ENCODE data around the gene RGL1. TPM values are rescaled to one million over a fixed set of nuclear protein-coding genes. Genes with fewer than 3 reads are reported as not detected.

RGL1 gene
- polyA plus RNA-seq, 1 donor = 45.2 TPM

- Histone ChIP-seq H3K9me3 (ENCODE audit: control insufficient read depth, low read depth, low read length) (no peaks in the 10 kb centered on the region), H3K36me3 (ENCODE audit: control insufficient read depth, insufficient read depth, low read length) (peaks cover 58% of the 10 kb centered on the region), H3K4me3 (ENCODE audit: low read length) (no peak overlapping the region), H3K4me1 (ENCODE audit: control insufficient read depth, insufficient read depth, low read length) (peaks cover 2% of the 10 kb centered on the region), H3K27me3 (ENCODE audit: control insufficient read depth, insufficient read depth, low read length) (no peaks in the 10 kb centered on the region), H3K27ac (ENCODE audit: low read length) (no peak overlapping the region)
- no peak for DNase-seq
- 100% methylated on average over 1 of the region's 2 CpGs for WGBS (ENCODE audit: insufficient coverage, low lambda C conversion rate)
Measured at GRCh38 chr1:183898610-183899009, 93.7 kb downstream of the RGL1 start.

DNA sequence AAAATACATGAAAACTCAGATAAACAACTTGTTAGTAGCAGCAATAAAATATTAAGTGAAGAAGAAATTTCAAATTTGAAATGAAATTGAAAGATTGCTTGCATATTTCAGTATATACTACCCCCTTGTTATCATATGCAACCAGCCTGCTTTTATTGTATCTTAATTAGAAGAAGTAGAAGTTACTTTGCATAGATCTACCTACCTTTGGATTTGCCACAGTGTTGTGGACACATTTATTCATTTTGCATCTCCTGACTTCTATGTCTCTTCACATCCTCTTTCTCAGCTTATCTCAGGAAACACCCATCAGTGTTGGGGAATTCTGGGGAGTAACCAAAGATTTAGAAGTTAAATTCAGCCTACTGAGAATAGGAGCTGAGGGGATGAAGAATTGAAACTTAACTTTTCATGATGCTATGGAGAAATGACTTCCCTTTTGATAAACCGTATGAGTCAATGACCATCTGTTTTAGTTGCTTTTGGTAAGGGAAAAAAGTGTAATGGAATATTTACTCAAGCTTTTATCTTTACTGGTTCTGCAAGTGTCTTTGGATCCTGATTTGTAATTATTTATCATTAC lies 96.9 kb downstream of the RGL1 start:
- Histone ChIP-seq H3K9me3 (ENCODE audit: control insufficient read depth, low read depth, low read length) (no peaks in the 10 kb centered on the region), H3K4me1 (ENCODE audit: control insufficient read depth, insufficient read depth, low read length) (no peaks in the 10 kb centered on the region), H3K27ac (ENCODE audit: low read length) (no peak overlapping the region), H3K27me3 (ENCODE audit: control insufficient read depth, insufficient read depth, low read length) (no peaks in the 10 kb centered on the region), H3K4me3 (ENCODE audit: low read length) (no peak overlapping the region), H3K36me3 (ENCODE audit: control insufficient read depth, insufficient read depth, low read length) (peaks cover 55% of the 10 kb centered on the region)
- DNase-seq = no peak
- WGBS (ENCODE audit: insufficient coverage, low lambda C conversion rate) = 89% methylated on average over 1 of the region's 1 CpG

- no peak overlapping the region for H3K27ac ChIP-seq (ENCODE audit: low read length)
- DNase-seq = no peak
- no peak overlapping the region for H3K4me3 ChIP-seq (ENCODE audit: low read length)
- H3K36me3 ChIP-seq (ENCODE audit: control insufficient read depth, insufficient read depth, low read length) = peaks cover 55% of the 10 kb centered on the region
- 80% methylated on average over 1 of the region's 5 CpGs for WGBS (ENCODE audit: insufficient coverage, low lambda C conversion rate)
- no peaks in the 10 kb centered on the region for H3K4me1 ChIP-seq (ENCODE audit: control insufficient read depth, insufficient read depth, low read length)
- H3K27me3 ChIP-seq (ENCODE audit: control insufficient read depth, insufficient read depth, low read length) = no peaks in the 10 kb centered on the region
- H3K9me3 ChIP-seq (ENCODE audit: control insufficient read depth, low read depth, low read length) = no peaks in the 10 kb centered on the region
Measured at GRCh38 chr1:183903101-183903500, 98.2 kb downstream of the RGL1 start.

DNA sequence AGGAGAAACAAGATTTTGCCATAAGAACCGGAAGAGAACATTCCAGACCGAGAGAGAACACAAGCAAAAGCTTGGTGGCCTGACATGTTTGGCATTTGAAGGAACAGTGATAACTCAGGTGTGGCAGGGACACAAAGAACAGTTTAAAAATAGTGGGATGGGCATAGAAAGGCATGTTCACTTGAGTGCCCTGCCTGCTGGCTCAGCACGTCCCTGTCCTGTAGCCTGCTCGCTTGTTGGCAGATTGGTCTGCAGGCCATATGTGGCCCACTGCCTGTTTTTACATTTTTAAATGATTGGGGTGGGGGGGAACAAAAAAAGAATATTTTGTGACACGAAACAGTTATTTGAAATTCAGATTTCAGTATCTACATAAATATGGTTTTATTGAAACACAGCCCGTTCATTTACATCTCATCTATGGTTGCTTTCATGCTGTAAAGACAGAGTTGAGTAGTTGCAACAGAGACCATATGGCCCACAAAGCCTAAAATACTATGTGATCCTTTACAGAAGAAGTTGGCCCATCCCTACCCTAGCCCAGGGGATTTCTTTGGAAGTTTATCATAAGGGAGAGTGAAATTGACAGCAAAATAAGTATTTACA lies 100.7 kb downstream of the RGL1 start:
- no peak overlapping the region for H3K4me3 ChIP-seq (ENCODE audit: low read length)
- no peak overlapping the region for H3K27ac ChIP-seq (ENCODE audit: low read length)
- H3K27me3 ChIP-seq (ENCODE audit: control insufficient read depth, insufficient read depth, low read length) = no peaks in the 10 kb centered on the region
- WGBS (ENCODE audit: insufficient coverage, low lambda C conversion rate) = 100% methylated on average over 4 of the region's 6 CpGs
- H3K9me3 ChIP-seq (ENCODE audit: control insufficient read depth, low read depth, low read length) = no peaks in the 10 kb centered on the region
- H3K4me1 ChIP-seq (ENCODE audit: control insufficient read depth, insufficient read depth, low read length) = no peaks in the 10 kb centered on the region
- H3K36me3 ChIP-seq (ENCODE audit: control insufficient read depth, insufficient read depth, low read length) = peaks cover 63% of the 10 kb centered on the region
- no peak for DNase-seq

DNA sequence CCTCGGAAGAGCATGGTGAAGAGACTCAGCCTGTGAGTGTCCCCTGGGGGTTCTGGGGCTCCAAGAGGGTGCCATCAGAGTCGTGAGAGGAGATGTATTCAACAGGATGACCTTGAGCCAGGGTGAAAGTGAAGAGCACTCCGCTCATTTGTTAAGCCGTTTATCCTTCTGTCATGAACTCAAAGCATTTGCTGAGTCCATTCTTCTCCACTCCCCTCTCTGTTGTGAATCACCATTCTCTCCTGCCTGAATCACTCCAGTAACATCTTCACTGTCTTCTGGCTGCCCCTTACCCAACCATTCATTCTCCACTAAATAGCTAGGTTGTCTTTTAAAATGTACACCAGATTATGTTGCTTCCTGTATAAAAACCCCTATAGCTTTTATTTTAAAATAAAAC lies 102.2 kb downstream of the RGL1 start:
- Histone ChIP-seq H3K27me3 (ENCODE audit: control insufficient read depth, insufficient read depth, low read length) (no peaks in the 10 kb centered on the region), H3K4me1 (ENCODE audit: control insufficient read depth, insufficient read depth, low read length) (no peaks in the 10 kb centered on the region), H3K36me3 (ENCODE audit: control insufficient read depth, insufficient read depth, low read length) (peaks cover 74% of the 10 kb centered on the region), H3K4me3 (ENCODE audit: low read length) (no peak overlapping the region), H3K9me3 (ENCODE audit: control insufficient read depth, low read depth, low read length) (no peaks in the 10 kb centered on the region), H3K27ac (ENCODE audit: low read length) (no peak overlapping the region)
- 100% methylated on average over 2 of the region's 4 CpGs for WGBS (ENCODE audit: insufficient coverage, low lambda C conversion rate)
- no peak for DNase-seq

DNA sequence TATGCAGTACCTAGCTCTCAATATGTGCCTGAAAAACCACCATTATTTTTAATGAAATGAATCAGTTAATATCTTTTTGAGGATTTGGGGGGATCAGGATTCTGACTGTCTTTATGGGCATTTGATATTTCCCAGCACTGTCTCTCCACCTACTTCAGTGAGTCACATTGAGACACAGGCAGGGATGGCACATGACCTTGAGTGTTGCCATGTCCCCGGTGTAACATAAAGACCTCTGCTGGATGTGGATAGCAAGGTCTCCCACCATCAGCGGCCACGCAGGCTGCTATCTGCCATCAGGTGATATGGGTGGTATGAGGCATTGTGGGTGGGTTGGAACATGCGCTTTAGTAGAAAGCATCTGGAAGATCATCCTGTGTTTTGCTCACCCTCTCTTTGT lies 103.2 kb downstream of the RGL1 start:
- peaks cover 80% of the 10 kb centered on the region for H3K36me3 ChIP-seq (ENCODE audit: control insufficient read depth, insufficient read depth, low read length)

DNA sequence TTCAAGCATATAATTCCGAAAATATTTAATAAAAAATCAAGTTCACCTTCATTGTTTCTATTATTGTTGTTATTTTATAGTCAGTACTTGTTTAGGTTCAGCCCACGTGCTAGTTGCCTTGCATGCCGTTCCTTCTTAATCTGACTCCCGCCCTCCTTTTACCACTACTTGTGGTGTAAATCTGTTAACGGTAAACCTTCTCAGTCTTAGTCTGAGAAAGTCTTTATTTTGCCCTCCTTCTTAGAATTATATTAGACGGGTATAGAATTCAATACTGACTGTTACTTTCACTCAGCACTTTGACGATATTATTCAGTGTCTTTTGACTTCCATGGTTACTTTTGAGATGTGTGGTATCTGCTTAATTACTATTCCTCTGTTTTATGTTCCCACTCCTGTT lies 104.8 kb downstream of the RGL1 start:
- H3K27me3 ChIP-seq (ENCODE audit: control insufficient read depth, insufficient read depth, low read length) = no peaks in the 10 kb centered on the region
- H3K27ac ChIP-seq (ENCODE audit: low read length) = no peak overlapping the region
- H3K4me3 ChIP-seq (ENCODE audit: low read length) = no peak overlapping the region
- DNase-seq = no peak
- no peaks in the 10 kb centered on the region for H3K4me1 ChIP-seq (ENCODE audit: control insufficient read depth, insufficient read depth, low read length)
- no peaks in the 10 kb centered on the region for H3K9me3 ChIP-seq (ENCODE audit: control insufficient read depth, low read depth, low read length)
- H3K36me3 ChIP-seq (ENCODE audit: control insufficient read depth, insufficient read depth, low read length) = peaks cover 90% of the 10 kb centered on the region
- 95% methylated on average over 5 of the region's 7 CpGs for WGBS (ENCODE audit: insufficient coverage, low lambda C conversion rate)

More for the DNA sequence above, 103.2 kb downstream of the RGL1 start:
- no peaks in the 10 kb centered on the region for H3K27me3 ChIP-seq (ENCODE audit: control insufficient read depth, insufficient read depth, low read length)
- no peak for DNase-seq
- H3K27ac ChIP-seq (ENCODE audit: low read length) = no peak overlapping the region
- no peaks in the 10 kb centered on the region for H3K4me1 ChIP-seq (ENCODE audit: control insufficient read depth, insufficient read depth, low read length)
- H3K4me3 ChIP-seq (ENCODE audit: low read length) = no peak overlapping the region
- H3K9me3 ChIP-seq (ENCODE audit: control insufficient read depth, low read depth, low read length) = no peaks in the 10 kb centered on the region
- WGBS (ENCODE audit: insufficient coverage, low lambda C conversion rate) = no CpG with 5 or more reads among the region's 4 CpGs

- no peak for DNase-seq
- Histone ChIP-seq H3K4me3 (ENCODE audit: low read length) (no peak overlapping the region), H3K36me3 (ENCODE audit: control insufficient read depth, insufficient read depth, low read length) (peaks cover 80% of the 10 kb centered on the region), H3K27ac (ENCODE audit: low read length) (no peak overlapping the region), H3K9me3 (ENCODE audit: control insufficient read depth, low read depth, low read length) (no peaks in the 10 kb centered on the region), H3K4me1 (ENCODE audit: control insufficient read depth, insufficient read depth, low read length) (no peaks in the 10 kb centered on the region), H3K27me3 (ENCODE audit: control insufficient read depth, insufficient read depth, low read length) (no peaks in the 10 kb centered on the region)
- no CpG with 5 or more reads among the region's 4 CpGs for WGBS (ENCODE audit: insufficient coverage, low lambda C conversion rate)
Measured at GRCh38 chr1:183910845-183911244, 105.9 kb downstream of the RGL1 start.

- H3K36me3 ChIP-seq (ENCODE audit: control insufficient read depth, insufficient read depth, low read length) = peaks cover 79% of the 10 kb centered on the region
- no peaks in the 10 kb centered on the region for H3K4me1 ChIP-seq (ENCODE audit: control insufficient read depth, insufficient read depth, low read length)
- H3K4me3 ChIP-seq (ENCODE audit: low read length) = no peak overlapping the region
- no CpG with 5 or more reads among the region's 2 CpGs for WGBS (ENCODE audit: insufficient coverage, low lambda C conversion rate)
- no peaks in the 10 kb centered on the region for H3K27me3 ChIP-seq (ENCODE audit: control insufficient read depth, insufficient read depth, low read length)
- H3K9me3 ChIP-seq (ENCODE audit: control insufficient read depth, low read depth, low read length) = no peaks in the 10 kb centered on the region
- H3K27ac ChIP-seq (ENCODE audit: low read length) = no peak overlapping the region
- no peak for DNase-seq
Measured at GRCh38 chr1:183911285-183911684, 106.4 kb downstream of the RGL1 start.

DNA sequence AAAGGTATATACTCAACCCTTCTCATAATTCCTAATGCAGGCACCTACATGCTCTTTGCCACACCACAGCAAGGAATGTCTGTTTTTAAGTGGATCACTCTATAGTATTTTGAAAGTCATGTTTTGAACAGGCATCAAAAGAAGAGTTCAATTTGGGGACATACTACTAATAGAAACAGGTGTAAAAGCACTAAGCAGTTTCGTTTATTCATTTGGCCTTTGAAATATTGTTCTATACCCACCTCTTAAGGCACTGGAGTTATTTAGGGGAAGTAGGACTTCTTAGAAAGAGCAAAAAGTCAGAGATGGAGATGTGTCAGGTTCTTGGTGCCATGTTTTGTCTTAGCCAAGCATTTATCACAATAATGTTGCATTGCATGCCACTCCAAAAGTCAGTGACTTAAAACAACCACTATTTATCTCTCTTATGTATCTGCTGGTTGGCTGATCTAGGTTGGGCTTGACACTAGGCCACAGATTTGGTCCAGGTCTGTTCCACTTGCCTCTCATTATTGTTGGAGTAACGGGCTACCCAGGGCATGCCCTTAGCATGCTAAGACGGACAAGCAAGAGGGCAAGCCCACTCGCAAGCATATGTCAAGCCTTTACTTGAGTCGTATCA lies 107.5 kb downstream of the RGL1 start:
- no CpG with 5 or more reads among the region's 5 CpGs for WGBS (ENCODE audit: insufficient coverage, low lambda C conversion rate)
- H3K9me3 ChIP-seq (ENCODE audit: control insufficient read depth, low read depth, low read length) = no peaks in the 10 kb centered on the region
- H3K4me3 ChIP-seq (ENCODE audit: low read length) = no peak overlapping the region
- H3K36me3 ChIP-seq (ENCODE audit: control insufficient read depth, insufficient read depth, low read length) = peaks cover 81% of the 10 kb centered on the region
- H3K4me1 ChIP-seq (ENCODE audit: control insufficient read depth, insufficient read depth, low read length) = no peaks in the 10 kb centered on the region
- DNase-seq = no peak
- no peaks in the 10 kb centered on the region for H3K27me3 ChIP-seq (ENCODE audit: control insufficient read depth, insufficient read depth, low read length)
- no peak overlapping the region for H3K27ac ChIP-seq (ENCODE audit: low read length)

DNA sequence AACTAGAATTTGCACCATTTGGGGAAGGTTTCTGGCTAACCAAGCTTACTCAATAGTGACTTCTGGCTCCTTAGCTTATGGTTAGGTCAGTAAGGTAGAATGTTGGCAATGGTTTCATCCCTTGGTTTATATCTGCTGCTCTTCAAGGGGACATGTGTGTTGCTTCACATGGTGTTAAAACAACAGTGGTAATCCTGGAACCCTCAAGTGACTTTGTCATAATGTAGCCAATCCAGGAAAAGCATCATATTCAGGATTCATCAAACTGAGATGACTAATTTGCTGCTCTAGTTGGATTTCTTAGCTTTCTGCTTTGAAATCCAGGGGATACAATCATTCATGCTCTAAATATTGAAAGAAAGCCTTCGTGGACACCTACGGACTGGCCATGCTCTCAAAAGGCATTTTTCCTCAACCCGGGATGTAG lies 108.7 kb downstream of the RGL1 start:
- H3K4me3 ChIP-seq (ENCODE audit: low read length) = no peak overlapping the region
- no peaks in the 10 kb centered on the region for H3K27me3 ChIP-seq (ENCODE audit: control insufficient read depth, insufficient read depth, low read length)
- peaks cover 82% of the 10 kb centered on the region for H3K36me3 ChIP-seq (ENCODE audit: control insufficient read depth, insufficient read depth, low read length)
- DNase-seq = no peak
- no peaks in the 10 kb centered on the region for H3K9me3 ChIP-seq (ENCODE audit: control insufficient read depth, low read depth, low read length)
- no CpG with 5 or more reads among the region's 3 CpGs for WGBS (ENCODE audit: insufficient coverage, low lambda C conversion rate)
- no peaks in the 10 kb centered on the region for H3K4me1 ChIP-seq (ENCODE audit: control insufficient read depth, insufficient read depth, low read length)
- H3K27ac ChIP-seq (ENCODE audit: low read length) = no peak overlapping the region

All from large intestine (tissue), 3 donors.